IMR-90 (cell line): ENCODE measurements around the gene WDR27. TPM values are rescaled to one million over a fixed set of nuclear protein-coding genes. Genes with fewer than 3 reads are reported as not detected.
"Not testable (repeated sequence)": the region's sequence is repeated elsewhere in the genome, so short reads cannot be mapped to it uniquely, and the experiment has no call there.

ENCODE experiments used
- ATAC-seq: fragments of 200-7000 bp; cut with Tn5 transposase; 2 replicates; pipeline ENCODE4 v1.9.1; 2020; ENCODE audit warnings: low read depth, mild to moderate bottlenecking, moderate library complexity
- BruUV-seq: library from RNA; stranded (reverse); fragments of 400-500 nt; replicated peaks from 2 replicates; lab custom pipeline; 2021; lab: Mats Ljungman, UMichigan
- CTCF ChIA-PET: fragments of 300-600 bp; formaldehyde crosslinking; extraction: SDS; loops from one replicate; lab custom pipeline; 2021; ENCODE audit warnings: antibody characterized with exemption; lab: Yijun Ruan, JAX
- POLR2A ChIA-PET: fragments of 300-600 bp; sonication (Branson Sonifier 250); formaldehyde crosslinking; loops from one replicate; lab custom pipeline; 2022; ENCODE audit warnings: antibody characterized with exemption; ENCODE audit not compliant: unreplicated experiment; lab: Charles Lee
- DNase-seq: peaks from one replicate; pipeline ENCODE4 v3.0.0; 2013
- H2AFZ ChIP-seq: replicated peaks from 2 replicates; pipeline ENCODE3; 2013; ENCODE audit warnings: low read length, mild to moderate bottlenecking; ENCODE audit not compliant: poor library complexity
- H2AK5ac ChIP-seq: 2 replicates; pipeline ENCODE4 v1.6.1; 2013; ENCODE audit warnings: low read depth, low read length, inconsistent platforms
- H2AK9ac ChIP-seq: replicated peaks from 2 replicates; pipeline ENCODE3; 2013; ENCODE audit warnings: mild to moderate bottlenecking, low read depth, low read length, moderate library complexity; ENCODE audit not compliant: poor library complexity
- H2BK120ac ChIP-seq: 2 replicates; pipeline ENCODE4 v1.6.1; 2013; ENCODE audit warnings: low read depth, low read length, inconsistent platforms
- H2BK15ac ChIP-seq: 3 replicates; pipeline ENCODE4 v1.6.1; 2013; ENCODE audit warnings: low read depth, low read length, inconsistent platforms
- H2BK20ac ChIP-seq: 2 replicates; pipeline ENCODE4 v1.6.1; 2013; ENCODE audit warnings: low read depth, mild to moderate bottlenecking, inconsistent platforms, low read length, moderate library complexity
- H2BK5ac ChIP-seq: 2 replicates; pipeline ENCODE4 v1.6.1; 2013; ENCODE audit warnings: mild to moderate bottlenecking, low read depth, low read length, inconsistent platforms; ENCODE audit not compliant: poor library complexity, severe bottlenecking
- H3K14ac ChIP-seq: replicated peaks from 2 replicates; pipeline ENCODE4 v1.6.1; 2013; ENCODE audit warnings: low read depth, low read length, inconsistent platforms
- H3K18ac ChIP-seq: 2 replicates; pipeline ENCODE4 v1.6.1; 2013; ENCODE audit warnings: low read depth, low read length, control low read depth
- H3K23ac ChIP-seq: 2 replicates; pipeline ENCODE4 v1.6.1; 2013; ENCODE audit warnings: low read depth, low read length, inconsistent platforms
- H3K27ac ChIP-seq: 2 replicates; pipeline ENCODE4 v1.5.1; 2013; ENCODE audit warnings: mild to moderate bottlenecking, control low read depth, low read length; ENCODE audit not compliant: insufficient read depth
- H3K27me3 ChIP-seq: 2 replicates; pipeline ENCODE4 v1.6.1; 2013; ENCODE audit warnings: low read length; ENCODE audit not compliant: control insufficient read depth, insufficient read depth
- H3K36me3 ChIP-seq: 2 replicates; pipeline ENCODE4 v1.6.1; 2013; ENCODE audit warnings: low read length, mixed read lengths; ENCODE audit not compliant: control insufficient read depth, insufficient read depth
- H3K4ac ChIP-seq: 2 replicates; pipeline ENCODE4 v1.6.1; 2013; ENCODE audit warnings: low read depth, low read length, inconsistent platforms
- H3K4me1 ChIP-seq: 2 replicates; pipeline ENCODE4 v1.6.1; 2013; ENCODE audit warnings: low read length, mixed read lengths; ENCODE audit not compliant: control insufficient read depth, insufficient read depth
- H3K4me2 ChIP-seq: 2 replicates; pipeline ENCODE4 v1.6.1; 2013; ENCODE audit warnings: low read depth, mild to moderate bottlenecking, control low read depth, low read length, moderate library complexity
- H3K4me3 ChIP-seq: 2 replicates; pipeline ENCODE4 v1.5.1; 2013; ENCODE audit warnings: low read depth, mild to moderate bottlenecking, control low read depth, low read length, moderate library complexity; ENCODE audit not compliant: insufficient read depth
- H3K56ac ChIP-seq: 2 replicates; pipeline ENCODE4 v1.6.1; 2013; ENCODE audit warnings: low read length, inconsistent platforms; ENCODE audit not compliant: insufficient read depth; ENCODE audit errors: extremely low read depth
- H3K79me1 ChIP-seq, 2 experiments: 2 replicates each; pipeline ENCODE4 v1.6.1; 2013; ENCODE audit warnings: low read length in 2 of 2, inconsistent platforms in 1 of 2, low read depth in 1 of 2
- H3K9ac ChIP-seq: 2 replicates; pipeline ENCODE4 v1.6.1; 2013; ENCODE audit warnings: low read depth, low read length, control low read depth
- H3K9me1 ChIP-seq: 2 replicates; pipeline ENCODE4 v1.6.1; 2013; ENCODE audit warnings: low read length, inconsistent platforms; ENCODE audit not compliant: insufficient read depth
- H3K9me3 ChIP-seq: 2 replicates; pipeline ENCODE4 v1.6.1; 2013; ENCODE audit warnings: low read length; ENCODE audit not compliant: control insufficient read depth, insufficient read depth
- H4K20me1 ChIP-seq: 2 replicates; pipeline ENCODE4 v1.6.1; 2013; ENCODE audit warnings: low read length, inconsistent platforms; ENCODE audit not compliant: insufficient read depth
- H4K5ac ChIP-seq: 2 replicates; pipeline ENCODE4 v1.6.1; 2013; ENCODE audit warnings: mild to moderate bottlenecking, low read depth, low read length, control low read depth
- H4K8ac ChIP-seq, 2 experiments: 2 replicates each; pipeline ENCODE4 v1.6.1; 2013; ENCODE audit warnings: low read depth in 2 of 2, low read length in 2 of 2, control low read depth in 1 of 2, inconsistent platforms in 1 of 2
- H4K91ac ChIP-seq: 2 replicates; pipeline ENCODE4 v1.6.1; 2013; ENCODE audit warnings: low read depth, low read length, inconsistent platforms; ENCODE audit not compliant: insufficient read depth
- WGBS, 2 experiments: methylation state at CpG; one replicate each; pipeline versions ENCODE4 v1.1.5 to v1.1.7; 2013; ENCODE audit warnings: missing lambda C conversion rate in 2 of 2; ENCODE audit not compliant: insufficient read length in 1 of 2; ENCODE audit errors: extremely low coverage in 2 of 2; 5-methylcytosine and 5-hydroxymethylcytosine counted together
- dilution Hi-C: fragments of 300-500 bp; cut with HindIII; formaldehyde crosslinking; loops from one replicate; pipeline ENCODE4 v1.14.3; 2018; ENCODE audit warnings: low sequenced_read_pairs; ENCODE audit not compliant: unreplicated experiment
- in situ Hi-C: fragments of 300-500 bp; cut with MboI; formaldehyde crosslinking; loops from 3 replicates; pipeline ENCODE4 v1.14.3; 2019; ENCODE audit warnings: low sequenced_read_pairs, inconsistent platforms, mixed read lengths
- intact Hi-C: fragments of 100-400 bp; cut with micrococcal nuclease; formaldehyde crosslinking; loops from 2 replicates; pipeline ENCODE4 v1.10.0; 2022
- polyA plus RNA-seq, 3 experiments: library from polyadenylated mRNA; depleted of rRNA; stranded (reverse); fragments of >200 nt; gene quantifications; 2 replicates each; pipeline ENCODE4 v1.2.3, GENCODE V29; 2012; ENCODE audit warnings: low replicate concordance in 1 of 3
- total RNA-seq: library from RNA; depleted of rRNA; stranded (reverse); fragments of >200 nt; gene quantifications from 2 replicates; pipeline ENCODE4 v1.2.3, GENCODE V29; 2012

Gene WDR27
- total and polyA plus RNA-seq, 2 of the 4 experiments (the other 2 are of a cell fraction), result 7.0 to 18.5 TPM

DNA sequence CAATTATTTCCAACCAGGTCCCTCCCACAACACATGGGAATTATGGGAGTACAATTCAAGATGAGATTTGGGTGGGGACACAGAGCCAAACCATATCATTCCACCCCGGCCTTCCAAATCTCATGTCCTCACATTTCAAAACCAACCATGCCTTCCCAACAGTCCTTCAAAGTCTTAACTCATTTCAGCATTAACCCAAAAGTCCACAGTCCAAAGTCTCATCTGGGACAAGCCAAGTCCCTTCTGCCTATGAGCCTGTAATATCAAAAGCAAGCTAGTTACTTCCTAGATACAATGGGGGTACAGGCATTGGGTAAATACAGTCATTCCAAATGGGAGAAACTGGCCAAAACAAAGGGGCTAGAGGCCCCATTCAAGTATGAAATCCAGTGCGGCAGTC lies 93.2 kb downstream of the WDR27 start:
- H2BK20ac ChIP-seq, H3K9me1 ChIP-seq, H3K23ac ChIP-seq, in situ Hi-C loops, H4K91ac ChIP-seq, DNase-seq, H3K4me2 ChIP-seq, H2AK9ac ChIP-seq, H3K18ac ChIP-seq, H3K36me3 ChIP-seq, H2BK120ac ChIP-seq, H3K4me1 ChIP-seq, H4K20me1 ChIP-seq, H3K56ac ChIP-seq, H3K27me3 ChIP-seq, H2AFZ ChIP-seq, POLR2A ChIA-PET, H3K9ac ChIP-seq, ATAC-seq, CTCF ChIA-PET, H2BK15ac ChIP-seq, H3K14ac ChIP-seq, H2BK5ac ChIP-seq, dilution Hi-C loops, H3K79me1 ChIP-seq, H4K5ac ChIP-seq, H4K8ac ChIP-seq, intact Hi-C loops, H3K4ac ChIP-seq, BruUV-seq, H3K9me3 ChIP-seq, H3K4me3 ChIP-seq, H3K27ac ChIP-seq: not testable (repeated sequence)
- 86% methylated on average over 1 of the region's 2 CpGs; no CpG with 5 or more reads in 1 of the 2 experiments for WGBS, 2 experiments
- 0 out of 2 replicates have a peak overlapping the region, but pooled peaks have one; percentile 28 for H2AK5ac ChIP-seq
